Measurements from ENCODE around the gene TWIST2. TPM values are rescaled to one million over a fixed set of nuclear protein-coding genes. Genes with fewer than 3 reads are reported as not detected.
A peak's percentile ranks its signal among the peaks of the same experiment; 100 is the strongest.

TWIST2 gene
- total and polyA plus RNA-seq, 10 of the 15 experiments (the other 5 are each of a cell fraction or from before 2014, with no cell fraction given), result not detected

- ChIA-PET POLR2A (no interaction called here), RAD21 (ENCODE audit: unreplicated experiment) (no interaction called here), SMC1A (ENCODE audit: uncharacterized antibody, unreplicated experiment) (no interaction called here), CTCF (no interaction called here)
- Histone ChIP-seq H3K4me1 (ENCODE audit: control insufficient read depth, insufficient read depth, low read length) (no peaks in the 10 kb centered on the region), H3K79me2 (ENCODE audit: control insufficient read depth, insufficient read depth, low read length) (no peaks in the 10 kb centered on the region), H3K36me3 (ENCODE audit: control insufficient read depth in 2 of 2, insufficient read depth in 2 of 2, low read length in 1 of 2) (no peaks in the 10 kb centered on the region), H3K9me3 (replicated peaks; ENCODE audit: control insufficient read depth, insufficient read depth, low read length) (no peaks in the 10 kb centered on the region; the same call in 2 of the 3 replicates), H3K4me3 (no peak overlapping the region), H3K27me3 (replicated peaks in 1 of 2; ENCODE audit: control insufficient read depth in 2 of 2, insufficient read depth in 2 of 2, low read length in 1 of 2) (no peaks in the 10 kb centered on the region), H4K20me1 (ENCODE audit: control insufficient read depth, insufficient read depth) (no peaks in the 10 kb centered on the region), H2AFZ (ENCODE audit: control insufficient read depth, low read depth, low read length) (no peak overlapping the region), H3K9ac (ENCODE audit: control insufficient read depth, insufficient read depth, low read length) (no peak overlapping the region), H3K4me2 (ENCODE audit: control insufficient read depth, insufficient read depth) (no peak overlapping the region), H3K27ac (ENCODE audit: control insufficient read depth, insufficient read depth) (no peak overlapping the region)
- no peak for ATAC-seq
- DNase-seq (ENCODE audit: low read depth, low spot score), result no peak
- no peak for FAIRE-seq
- in situ Hi-C loops (cut with MboI) (no loop called here), intact Hi-C loops (cut with micrococcal nuclease; ENCODE audit: unreplicated experiment) (no loop called here)
- 78% methylated on average over 20 of the region's 20 CpGs for WGBS (ENCODE audit: insufficient coverage, insufficient replicate concordance, low lambda C conversion rate, missing lambda C conversion rate)
- TF ChIP-seq BCL3 (IDR thresholded peaks at IDR 0.05; ENCODE audit: borderline replicate concordance, insufficient read depth, low read depth, low read length, poor library complexity, severe bottlenecking) (peak; percentile 57), CREM (IDR thresholded peaks at IDR 0.05; ENCODE audit: low read depth) (no peak), MTA2 (IDR thresholded peaks at IDR 0.05; ENCODE audit: low read depth) (no peak), EGR1 (IDR thresholded peaks at IDR 0.05; ENCODE audit: borderline replicate concordance in 1 of 2, low read depth in 2 of 2, low read length in 2 of 2) (no peak), IRF3 (IDR thresholded peaks at IDR 0.05) (no peak), TBL1XR1 (IDR thresholded peaks at IDR 0.05; ENCODE audit: low read depth, low read length) (no peak)
- BruUV-seq (replicated peaks), result no TSS peak
Observed at GRCh38 chr2:238906254-238906935, 58.5 kb downstream of the TWIST2 start.
